Medulla oblongata (tissue), 1 donor: Measurements from ENCODE around the gene LSM4.

ENCODE experiments used
- DNase-seq: peaks from one replicate; pipeline ENCODE4 v3.0.0-alpha.2; 2015; ENCODE audit errors: extremely low spot score

Gene LSM4

GRCh38 chr19:18292810-18293641, 29.9 kb downstream of the LSM4 start:
- peak; percentile 74 for DNase-seq

GRCh38 chr19:18292462-18292809, 30.4 kb downstream of the LSM4 start:
- DNase-seq = no peak

GRCh38 chr19:18291590-18292461, 31.1 kb downstream of the LSM4 start:
- peak; percentile 90 for DNase-seq

GRCh38 chr19:18291019-18291524, 31.8 kb downstream of the LSM4 start:
- DNase-seq = no peak

GRCh38 chr19:18290302-18291018, 32.4 kb downstream of the LSM4 start:
- no peak for DNase-seq

- no peak for DNase-seq
These were observed 33.2 kb downstream of the LSM4 start for GRCh38 chr19:18289471-18290301.

- no peak for DNase-seq
These were observed 34.8 kb downstream of the LSM4 start for GRCh38 chr19:18287836-18288772.

- DNase-seq = no peak
These were observed 35.8 kb downstream of the LSM4 start for GRCh38 chr19:18286973-18287635.

- no peak for DNase-seq
These were observed 38.0 kb downstream of the LSM4 start for GRCh38 chr19:18284712-18285360.

- no peak for DNase-seq
These were observed 39.5 kb downstream of the LSM4 start for GRCh38 chr19:18283338-18283737.

GRCh38 chr19:18282788-18283141, 40.1 kb downstream of the LSM4 start:
- DNase-seq = no peak

- DNase-seq = no peak
These were observed 40.7 kb downstream of the LSM4 start for GRCh38 chr19:18282021-18282787.

GRCh38 chr19:18281082-18282020, 41.5 kb downstream of the LSM4 start, which contains the start of gene JUND:
Gene JUND (minus strand): TSS chr19:18281622. CDS start chr19:18281484, 138 bp downstream.
- peak; percentile 98 for DNase-seq

GRCh38 chr19:18280247-18281081, 42.4 kb downstream of the LSM4 start:
- DNase-seq = peak; percentile 78

GRCh38 chr19:18279516-18280246, 43.2 kb downstream of the LSM4 start:
- DNase-seq = peak; percentile 98

GRCh38 chr19:18279266-18279515, 43.7 kb downstream of the LSM4 start:
- DNase-seq = no peak
